SU-DHL-6 (cell line): ENCODE data around the gene ZFHX3.

Experiments used
- H2AFZ ChIP-seq: fragments of 200-600 bp; sonication (generic); 2 replicates; pipeline ENCODE4 v1.6.1; 2014; ENCODE audit warnings: low read depth, mild to moderate bottlenecking, moderate library complexity, mixed read lengths, antibody characterized with exemption, low read length; ENCODE audit not compliant: severe bottlenecking
- H3F3A ChIP-seq: fragments of 200-600 bp; shearing (Covaris generic); 2 replicates; pipeline ENCODE4 v1.6.0; 2016; ENCODE audit warnings: antibody characterized with exemption, mild to moderate bottlenecking; ENCODE audit not compliant: insufficient read depth
- H3K27ac ChIP-seq: fragments of 200-600 bp; sonication (generic); 2 replicates; pipeline ENCODE4 v1.5.1; 2016; ENCODE audit warnings: low read depth, mild to moderate bottlenecking, low read length, moderate library complexity, mixed read lengths
- H3K27me3 ChIP-seq: fragments of 200-600 bp; sonication (generic), shearing (Covaris generic); 2 replicates; pipeline ENCODE4 v1.6.0; 2014; ENCODE audit warnings: mild to moderate bottlenecking, low read length
- H3K36me3 ChIP-seq: fragments of 200-600 bp; sonication (generic); 2 replicates; pipeline ENCODE4 v1.6.1; 2014; ENCODE audit warnings: mild to moderate bottlenecking, low read length, mixed read lengths
- H3K4me2 ChIP-seq: fragments of 300-600, 200-600 bp; shearing (Covaris generic), sonication (generic); 2 replicates; pipeline ENCODE4 v1.6.0; 2014; ENCODE audit warnings: low read length, low read depth, mild to moderate bottlenecking; ENCODE audit not compliant: poor library complexity, severe bottlenecking
- H3K4me3 ChIP-seq: fragments of 200-600 bp; sonication (generic); 2 replicates; pipeline ENCODE4 v1.5.1; 2014; ENCODE audit warnings: antibody characterized with exemption, low read length, mild to moderate bottlenecking, mixed read lengths; ENCODE audit not compliant: insufficient read depth, poor library complexity, severe bottlenecking
- H3K79me2 ChIP-seq: fragments of 200-600 bp; sonication (generic); 2 replicates; pipeline ENCODE4 v1.6.1; 2014; ENCODE audit warnings: mild to moderate bottlenecking, low read length, moderate library complexity; ENCODE audit not compliant: insufficient read depth
- H3K9ac ChIP-seq: fragments of 200-600 bp; sonication (generic); 2 replicates; pipeline ENCODE4 v1.7.0; 2014; ENCODE audit warnings: mild to moderate bottlenecking, low read length
- H3K9me2 ChIP-seq: fragments of 200-600 bp; sonication (generic); replicated peaks from 2 replicates; pipeline ENCODE4 v1.6.1; 2014; ENCODE audit warnings: low read length; ENCODE audit not compliant: insufficient read depth
- H3K9me3 ChIP-seq: fragments of 200-600 bp; sonication (generic); 2 replicates; pipeline ENCODE4 v1.6.1; 2014; ENCODE audit warnings: low read length, mixed read lengths; ENCODE audit not compliant: insufficient read depth
- H4K20me1 ChIP-seq: fragments of 200-600 bp; sonication (generic); 2 replicates; pipeline ENCODE4 v1.6.1; 2014; ENCODE audit warnings: low read depth, mild to moderate bottlenecking, antibody characterized with exemption, low read length, moderate library complexity, mixed read lengths
- EZH2phosphoT487 ChIP-seq: fragments of 200-600 bp; sonication (generic), shearing (Covaris generic); conservative IDR thresholded peaks from 2 replicates; pipeline ENCODE4 v1.6.1; 2018; ENCODE audit warnings: mild to moderate bottlenecking, antibody characterized with exemption, low read length, moderate library complexity, mixed read lengths
- TF ChIP-seq, protein P1 (sequence below): fragments of 200-600 bp; sonication (generic); IDR thresholded peaks from one replicate; pipeline ENCODE4 v1.5.1; 2017; ENCODE audit warnings: antibody characterized with exemption, mild to moderate bottlenecking, low read length, moderate library complexity; ENCODE audit not compliant: insufficient read depth, poor library complexity, severe bottlenecking

The ZFHX3 gene

DNA sequence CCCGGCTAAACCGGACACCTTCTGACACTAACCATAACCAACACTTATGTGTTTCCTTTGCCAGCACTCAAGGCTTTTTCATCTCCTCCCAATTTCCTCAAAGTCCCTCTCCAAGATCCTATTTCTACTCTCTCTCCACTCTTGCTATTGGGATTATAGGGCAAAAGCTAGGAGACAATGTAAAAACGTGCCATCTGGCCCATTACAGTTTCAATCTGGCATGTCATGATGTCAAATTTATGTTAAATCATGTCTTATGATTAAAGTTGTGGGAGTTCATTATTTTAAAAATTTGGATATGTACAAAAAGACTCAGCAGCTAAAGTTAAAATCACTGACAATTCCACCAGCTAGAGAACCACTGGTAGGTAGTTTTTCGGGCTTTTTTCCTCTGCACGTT, 77.3 kb downstream of the ZFHX3 start:
- Histone ChIP-seq H3K36me3 (no peaks in the 10 kb centered on the region), H3K9ac (no peak overlapping the region), H3F3A (no peaks in the 10 kb centered on the region), H3K9me3 (no peaks in the 10 kb centered on the region), H3K27ac (no peak overlapping the region), H3K27me3 (no peaks in the 10 kb centered on the region), H3K4me3 (no peak overlapping the region), H2AFZ (no peak overlapping the region), H3K79me2 (no peaks in the 10 kb centered on the region), H4K20me1 (no peaks in the 10 kb centered on the region), H3K9me2 (no peaks in the 10 kb centered on the region), H3K4me2 (no peak overlapping the region)
- TF ChIP-seq, protein P1, sequence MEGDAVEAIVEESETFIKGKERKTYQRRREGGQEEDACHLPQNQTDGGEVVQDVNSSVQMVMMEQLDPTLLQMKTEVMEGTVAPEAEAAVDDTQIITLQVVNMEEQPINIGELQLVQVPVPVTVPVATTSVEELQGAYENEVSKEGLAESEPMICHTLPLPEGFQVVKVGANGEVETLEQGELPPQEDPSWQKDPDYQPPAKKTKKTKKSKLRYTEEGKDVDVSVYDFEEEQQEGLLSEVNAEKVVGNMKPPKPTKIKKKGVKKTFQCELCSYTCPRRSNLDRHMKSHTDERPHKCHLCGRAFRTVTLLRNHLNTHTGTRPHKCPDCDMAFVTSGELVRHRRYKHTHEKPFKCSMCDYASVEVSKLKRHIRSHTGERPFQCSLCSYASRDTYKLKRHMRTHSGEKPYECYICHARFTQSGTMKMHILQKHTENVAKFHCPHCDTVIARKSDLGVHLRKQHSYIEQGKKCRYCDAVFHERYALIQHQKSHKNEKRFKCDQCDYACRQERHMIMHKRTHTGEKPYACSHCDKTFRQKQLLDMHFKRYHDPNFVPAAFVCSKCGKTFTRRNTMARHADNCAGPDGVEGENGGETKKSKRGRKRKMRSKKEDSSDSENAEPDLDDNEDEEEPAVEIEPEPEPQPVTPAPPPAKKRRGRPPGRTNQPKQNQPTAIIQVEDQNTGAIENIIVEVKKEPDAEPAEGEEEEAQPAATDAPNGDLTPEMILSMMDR: no peak
- TF ChIP-seq EZH2phosphoT487: no peak

DNA sequence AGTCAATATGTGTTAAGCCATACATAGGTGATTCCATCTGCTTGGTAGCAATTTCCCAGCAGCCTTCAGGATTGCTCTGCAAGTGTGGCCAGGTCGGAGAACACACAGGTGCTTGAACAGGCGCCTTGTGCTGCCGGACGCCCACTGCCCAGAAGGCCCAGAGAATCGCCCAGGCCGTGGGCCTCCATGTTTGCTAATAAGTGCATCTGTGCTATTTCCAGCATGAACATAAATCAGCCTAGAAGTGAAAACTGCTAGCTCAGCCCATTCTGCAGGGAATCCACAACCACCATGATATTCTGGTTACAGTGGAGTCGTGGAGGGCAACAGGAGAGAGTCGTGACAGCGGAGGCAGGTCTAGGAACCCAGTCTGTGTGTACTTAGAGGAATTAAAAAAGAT, 78.1 kb downstream of the ZFHX3 start:
- Histone ChIP-seq H3K9me3 (no peaks in the 10 kb centered on the region), H3K9me2 (no peaks in the 10 kb centered on the region), H3K9ac (no peak overlapping the region), H3K4me2 (no peak overlapping the region), H3K27ac (no peak overlapping the region), H3F3A (no peaks in the 10 kb centered on the region), H3K27me3 (no peaks in the 10 kb centered on the region), H3K36me3 (no peaks in the 10 kb centered on the region), H3K4me3 (no peak overlapping the region), H3K79me2 (no peaks in the 10 kb centered on the region), H2AFZ (no peak overlapping the region), H4K20me1 (no peaks in the 10 kb centered on the region)
- no peak for TF ChIP-seq EZH2phosphoT487
- TF ChIP-seq, protein P1: no peak

DNA sequence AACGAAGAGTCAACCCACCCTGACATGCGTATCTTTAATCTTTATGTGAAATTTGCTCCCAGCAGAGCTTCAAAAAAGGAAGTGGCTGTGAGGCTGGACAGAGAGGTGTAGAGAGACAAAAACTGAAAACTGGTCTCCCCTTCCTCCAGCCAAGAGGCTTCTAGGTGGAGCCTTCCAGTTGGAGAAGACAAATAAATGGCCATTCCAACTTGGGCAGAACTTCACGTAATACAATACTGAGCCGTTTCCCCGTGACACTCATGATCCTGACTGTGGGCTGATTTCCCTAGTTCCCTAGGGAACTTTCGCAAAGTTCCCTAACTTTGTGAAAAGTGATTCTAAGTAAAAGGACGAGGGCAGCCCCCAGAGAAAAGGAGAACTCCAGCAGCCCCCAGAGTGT, 78.8 kb downstream of the ZFHX3 start:
- no peaks in the 10 kb centered on the region for H4K20me1 ChIP-seq

More for the DNA sequence above, 78.8 kb downstream of the ZFHX3 start:
- TF ChIP-seq, protein P1: no peak
- no peak for TF ChIP-seq EZH2phosphoT487
- no peaks in the 10 kb centered on the region for H3K36me3 ChIP-seq
- H3K9me2 ChIP-seq: no peaks in the 10 kb centered on the region
- H3K27ac ChIP-seq: no peak overlapping the region
- H3F3A ChIP-seq: no peaks in the 10 kb centered on the region
- H3K79me2 ChIP-seq: no peaks in the 10 kb centered on the region
- no peak overlapping the region for H3K9ac ChIP-seq
- H3K9me3 ChIP-seq: no peaks in the 10 kb centered on the region
- H3K4me3 ChIP-seq: no peak overlapping the region
- no peaks in the 10 kb centered on the region for H3K27me3 ChIP-seq
- H2AFZ ChIP-seq: no peak overlapping the region
- H3K4me2 ChIP-seq: no peak overlapping the region
